ENCODE results near the gene GNB3. TPM values are rescaled to one million over a fixed set of nuclear protein-coding genes. Genes with fewer than 3 reads are reported as not detected.
A peak's percentile ranks its signal among the peaks of the same experiment; 100 is the strongest.

The GNB3 gene
- total RNA-seq, 1 donor from 2014 or later = 22.2 TPM

- no peaks in the 10 kb centered on the region for H3K9me3 Mint-ChIP-seq
- H3K27me3 Mint-ChIP-seq (ENCODE audit: low read depth) = peaks cover 9% of the 10 kb centered on the region
- TF ChIP-seq CTCF (conservative IDR thresholded peaks at IDR 0.05) = no peak
- H3K27ac Mint-ChIP-seq (ENCODE audit: unreplicated experiment) = peak overlapping the region; percentile 85
- peak overlapping the region; percentile 93 for H3K4me3 Mint-ChIP-seq
- peaks cover 56% of the 10 kb centered on the region for H3K4me1 Mint-ChIP-seq
- H3K36me3 Mint-ChIP-seq (ENCODE audit: low read depth) = peaks cover 7% of the 10 kb centered on the region
- peak; percentile 87 for DNase-seq (ENCODE audit: low read depth, low spot score)
These were observed 13.3 kb upstream of the GNB3 start for GRCh38 chr12:6827437-6827911.

GRCh38 chr12:6827982-6828780 is 12.5 kb upstream of the GNB3 start, which contains the start of gene P3H3:
Gene P3H3 (plus strand): TSS chr12:6828407. CDS start chr12:6828441, 34 bp downstream.
- Mint-ChIP-seq H3K36me3 (ENCODE audit: low read depth) (peaks cover 7% of the 10 kb centered on the region), H3K9me3 (no peaks in the 10 kb centered on the region), H3K4me1 (peaks cover 50% of the 10 kb centered on the region), H3K4me3 (peak within 1 kb of the TSS; percentile 98), H3K27ac (ENCODE audit: unreplicated experiment) (peak within 1 kb of the TSS; percentile 99), H3K27me3 (ENCODE audit: low read depth) (peaks cover 9% of the 10 kb centered on the region)
- peak; percentile 43 for DNase-seq (ENCODE audit: low read depth, low spot score)
- TF ChIP-seq CTCF (conservative IDR thresholded peaks at IDR 0.05) = no peak

GRCh38 chr12:6828781-6829535 is 11.8 kb upstream of the GNB3 start:
- Mint-ChIP-seq H3K9me3 (no peaks in the 10 kb centered on the region), H3K27me3 (ENCODE audit: low read depth) (peaks cover 9% of the 10 kb centered on the region), H3K27ac (ENCODE audit: unreplicated experiment) (peak overlapping the region; percentile 96), H3K4me1 (peaks cover 49% of the 10 kb centered on the region), H3K36me3 (ENCODE audit: low read depth) (peaks cover 7% of the 10 kb centered on the region), H3K4me3 (peak overlapping the region; percentile 98)
- TF ChIP-seq CTCF (conservative IDR thresholded peaks at IDR 0.05) = no peak
- no peak for DNase-seq (ENCODE audit: low read depth, low spot score)

GRCh38 chr12:6829536-6830220 is 11.0 kb upstream of the GNB3 start:
- Mint-ChIP-seq H3K4me3 (peak overlapping the region; percentile 98), H3K27ac (ENCODE audit: unreplicated experiment) (peak overlapping the region; percentile 96), H3K4me1 (peaks cover 45% of the 10 kb centered on the region), H3K27me3 (ENCODE audit: low read depth) (peaks cover 9% of the 10 kb centered on the region), H3K36me3 (ENCODE audit: low read depth) (peaks cover 7% of the 10 kb centered on the region), H3K9me3 (no peaks in the 10 kb centered on the region)
- TF ChIP-seq CTCF (conservative IDR thresholded peaks at IDR 0.05) = peak; percentile 36
- no peak for DNase-seq (ENCODE audit: low read depth, low spot score)

GRCh38 chr12:6830286-6830890 is 10.3 kb upstream of the GNB3 start:
- Mint-ChIP-seq H3K4me1 (peaks cover 42% of the 10 kb centered on the region), H3K27me3 (ENCODE audit: low read depth) (peaks cover 6% of the 10 kb centered on the region), H3K27ac (ENCODE audit: unreplicated experiment) (no peak overlapping the region), H3K4me3 (peak overlapping the region; percentile 98), H3K36me3 (ENCODE audit: low read depth) (peaks cover 9% of the 10 kb centered on the region), H3K9me3 (no peaks in the 10 kb centered on the region)
- no peak for TF ChIP-seq CTCF (conservative IDR thresholded peaks at IDR 0.05)
- DNase-seq (ENCODE audit: low read depth, low spot score) = no peak
